ENCODE results near the gene OR3A3.
"Not testable (repeated sequence)": the region's sequence is repeated elsewhere in the genome, so short reads cannot be mapped to it uniquely, and the experiment has no call there.

The OR3A3 gene

GRCh38 chr17:3448059-3448665 is 37.0 kb downstream of the OR3A3 start:
- no peak overlapping the region for H2AFZ ChIP-seq (ENCODE audit: low read depth, low read length)
- TF ChIP-seq, protein P1, sequence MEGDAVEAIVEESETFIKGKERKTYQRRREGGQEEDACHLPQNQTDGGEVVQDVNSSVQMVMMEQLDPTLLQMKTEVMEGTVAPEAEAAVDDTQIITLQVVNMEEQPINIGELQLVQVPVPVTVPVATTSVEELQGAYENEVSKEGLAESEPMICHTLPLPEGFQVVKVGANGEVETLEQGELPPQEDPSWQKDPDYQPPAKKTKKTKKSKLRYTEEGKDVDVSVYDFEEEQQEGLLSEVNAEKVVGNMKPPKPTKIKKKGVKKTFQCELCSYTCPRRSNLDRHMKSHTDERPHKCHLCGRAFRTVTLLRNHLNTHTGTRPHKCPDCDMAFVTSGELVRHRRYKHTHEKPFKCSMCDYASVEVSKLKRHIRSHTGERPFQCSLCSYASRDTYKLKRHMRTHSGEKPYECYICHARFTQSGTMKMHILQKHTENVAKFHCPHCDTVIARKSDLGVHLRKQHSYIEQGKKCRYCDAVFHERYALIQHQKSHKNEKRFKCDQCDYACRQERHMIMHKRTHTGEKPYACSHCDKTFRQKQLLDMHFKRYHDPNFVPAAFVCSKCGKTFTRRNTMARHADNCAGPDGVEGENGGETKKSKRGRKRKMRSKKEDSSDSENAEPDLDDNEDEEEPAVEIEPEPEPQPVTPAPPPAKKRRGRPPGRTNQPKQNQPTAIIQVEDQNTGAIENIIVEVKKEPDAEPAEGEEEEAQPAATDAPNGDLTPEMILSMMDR (IDR thresholded peaks at IDR 0.05; ENCODE audit: borderline replicate concordance, extremely low read depth, low read length, poor library complexity, severe bottlenecking): no peak
- no peak for TF ChIP-seq EZH2 (IDR thresholded peaks at IDR 0.05; ENCODE audit: borderline replicate concordance, low read depth, low read length, severe bottlenecking)
- H3K27ac ChIP-seq (ENCODE audit: low read length): no peak overlapping the region
- no peak overlapping the region for H3K4me3 ChIP-seq (ENCODE audit: low read depth in 1 of 2, low read length in 2 of 2)
- H3K4me1 ChIP-seq (ENCODE audit: insufficient read depth, low read length): no peaks in the 10 kb centered on the region
- H3K79me2 ChIP-seq (ENCODE audit: insufficient read depth, low read length): no peaks in the 10 kb centered on the region
- no peaks in the 10 kb centered on the region for H4K20me1 ChIP-seq (ENCODE audit: insufficient read depth, low read length)
- H3K36me3 ChIP-seq (ENCODE audit: insufficient read depth, low read length): no peaks in the 10 kb centered on the region
- H3K9ac ChIP-seq (ENCODE audit: low read depth, low read length): no peak overlapping the region
- no peak for DNase-seq
- no peak for ATAC-seq (ENCODE audit: insufficient read depth, low read depth)
- no peaks in the 10 kb centered on the region for H3K9me3 ChIP-seq (ENCODE audit: insufficient read depth, low read length, severe bottlenecking)
- peaks cover 14% of the 10 kb centered on the region for H3K27me3 ChIP-seq (ENCODE audit: insufficient read depth, low read length, poor library complexity)
- H3K4me2 ChIP-seq (ENCODE audit: insufficient read depth, low read length): no peak overlapping the region

- not testable (repeated sequence) for H3K4me3 ChIP-seq (ENCODE audit: low read depth in 1 of 2, low read length in 2 of 2); H3K79me2 ChIP-seq (ENCODE audit: insufficient read depth, low read length); ATAC-seq (ENCODE audit: insufficient read depth, low read depth); H3K4me1 ChIP-seq (ENCODE audit: insufficient read depth, low read length); H3K4me2 ChIP-seq (ENCODE audit: insufficient read depth, low read length); H3K27ac ChIP-seq (ENCODE audit: low read length); DNase-seq; H3K9ac ChIP-seq (ENCODE audit: low read depth, low read length); H3K9me3 ChIP-seq (ENCODE audit: insufficient read depth, low read length, severe bottlenecking); H3K27me3 ChIP-seq (ENCODE audit: insufficient read depth, low read length, poor library complexity); H2AFZ ChIP-seq (ENCODE audit: low read depth, low read length); H3K36me3 ChIP-seq (ENCODE audit: insufficient read depth, low read length); H4K20me1 ChIP-seq (ENCODE audit: insufficient read depth, low read length)
Measured at GRCh38 chr17:3466355-3466754, 55.2 kb downstream of the OR3A3 start.

DNA sequence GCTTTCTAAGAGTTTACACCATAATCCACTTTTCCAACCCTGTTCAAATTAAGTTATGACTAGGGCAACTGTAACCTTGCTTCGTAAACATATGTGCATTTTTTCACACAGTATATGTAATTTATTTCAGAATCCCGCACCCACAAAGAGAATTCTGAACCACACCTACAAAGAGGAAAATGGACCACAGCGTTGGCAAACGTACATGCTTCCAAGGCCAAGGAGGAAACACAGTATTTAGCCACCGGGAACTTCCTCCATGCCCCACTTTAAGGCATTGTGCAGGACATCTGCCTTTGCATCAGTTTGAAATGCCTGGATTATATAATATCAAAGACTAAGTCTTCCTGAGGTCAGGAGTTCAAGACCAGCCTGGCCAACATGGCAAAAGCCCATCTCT is 58.4 kb downstream of the OR3A3 start:
- Histone ChIP-seq H3K9me3 (ENCODE audit: insufficient read depth, low read length, severe bottlenecking) (no peaks in the 10 kb centered on the region), H3K4me3 (ENCODE audit: low read depth in 1 of 2, low read length in 2 of 2) (no peak overlapping the region), H3K27me3 (ENCODE audit: insufficient read depth, low read length, poor library complexity) (peaks cover 9% of the 10 kb centered on the region), H4K20me1 (ENCODE audit: insufficient read depth, low read length) (no peaks in the 10 kb centered on the region), H3K27ac (ENCODE audit: low read length) (no peak overlapping the region), H3K79me2 (ENCODE audit: insufficient read depth, low read length) (no peaks in the 10 kb centered on the region), H3K9ac (ENCODE audit: low read depth, low read length) (no peak overlapping the region), H3K4me2 (ENCODE audit: insufficient read depth, low read length) (no peak overlapping the region), H3K36me3 (ENCODE audit: insufficient read depth, low read length) (no peaks in the 10 kb centered on the region), H2AFZ (ENCODE audit: low read depth, low read length) (no peak overlapping the region), H3K4me1 (ENCODE audit: insufficient read depth, low read length) (no peaks in the 10 kb centered on the region)
- TF ChIP-seq, protein P1 (IDR thresholded peaks at IDR 0.05; ENCODE audit: borderline replicate concordance, extremely low read depth, low read length, poor library complexity, severe bottlenecking): no peak
- no peak for TF ChIP-seq EZH2 (IDR thresholded peaks at IDR 0.05; ENCODE audit: borderline replicate concordance, low read depth, low read length, severe bottlenecking)
- DNase-seq (no peak), ATAC-seq (ENCODE audit: insufficient read depth, low read depth) (no peak)

- DNase-seq (no peak), ATAC-seq (ENCODE audit: insufficient read depth, low read depth) (no peak)
- Histone ChIP-seq H3K4me1 (ENCODE audit: insufficient read depth, low read length) (no peaks in the 10 kb centered on the region), H3K9ac (ENCODE audit: low read depth, low read length) (no peak within 1 kb of the TSS), H3K4me3 (ENCODE audit: low read depth in 1 of 2, low read length in 2 of 2) (no peak within 1 kb of the TSS), H4K20me1 (ENCODE audit: insufficient read depth, low read length) (no peaks in the 10 kb centered on the region), H3K27ac (ENCODE audit: low read length) (no peak within 1 kb of the TSS), H3K9me3 (ENCODE audit: insufficient read depth, low read length, severe bottlenecking) (no peaks in the 10 kb centered on the region), H3K36me3 (ENCODE audit: insufficient read depth, low read length) (no peaks in the 10 kb centered on the region), H3K4me2 (ENCODE audit: insufficient read depth, low read length) (no peak within 1 kb of the TSS), H3K27me3 (ENCODE audit: insufficient read depth, low read length, poor library complexity) (peaks cover 9% of the 10 kb centered on the region), H3K79me2 (ENCODE audit: insufficient read depth, low read length) (no peaks in the 10 kb centered on the region), H2AFZ (ENCODE audit: low read depth, low read length) (no peak within 1 kb of the TSS)
- TF ChIP-seq, protein P1 (IDR thresholded peaks at IDR 0.05; ENCODE audit: borderline replicate concordance, extremely low read depth, low read length, poor library complexity, severe bottlenecking): no peak
- no peak for TF ChIP-seq EZH2 (IDR thresholded peaks at IDR 0.05; ENCODE audit: borderline replicate concordance, low read depth, low read length, severe bottlenecking)
Measured at GRCh38 chr17:3471599-3471998, 60.4 kb downstream of the OR3A3 start, which contains the start of gene SPATA22. SPATA22 (minus strand) TSS chr17:3471819; CDS start chr17:3469325, 2,494 bp downstream.
